ENCODE measurements around the gene TMEM266.

GRCh38 chr15:76073554-76073953, 13.8 kb downstream of the TMEM266 start:
- TF ChIP-seq POLR2A (IDR thresholded peaks at IDR 0.05), result no peak
- TF ChIP-seq CTCF (IDR thresholded peaks at IDR 0.05 in 8 of 11, conservative IDR thresholded peaks at IDR 0.05 in 3 of 11), result no peak
- TF ChIP-seq POLR2AphosphoS5 (IDR thresholded peaks at IDR 0.05), result no peak

All from spleen (tissue), 7 donors.